Lung microvascular endothelial cell (primary cell): ENCODE measurements around the gene MTNR1B. TPM values are rescaled to one million over a fixed set of nuclear protein-coding genes. Genes with fewer than 3 reads are reported as not detected.

Experiments
- total RNA-seq: library from RNA; depleted of rRNA; stranded (reverse); fragments of >200 nt; gene quantifications from 2 replicates; pipeline ENCODE4 v1.2.1, GENCODE V29; 2014

The MTNR1B gene
- total RNA-seq, 1 donor from 2014 or later: not detected

Other genes starting within 250 kb of the MTNR1B start
- gene SLC36A4, start 228.3 kb downstream of the MTNR1B start, total RNA-seq: 3.7 and 3.8 TPM in 2 replicates